ENCODE measurements around the gene FAM53A. TPM values are rescaled to one million over a fixed set of nuclear protein-coding genes. Genes with fewer than 3 reads are reported as not detected.

The FAM53A gene
- total RNA-seq, 4 donors from 2014 or later = 1.3 to 3.2 TPM; not detected in 2

GRCh38 chr4:1654216-1654955 is 29.7 kb downstream of the FAM53A start:
- no peak overlapping the region for H3K4me3 ChIP-seq
- intact Hi-C loops (cut with DNase I; ENCODE audit: low total_unique reads) = no loop called here
- H3K27ac ChIP-seq = no peak overlapping the region
- no peaks in the 10 kb centered on the region for H3K27me3 ChIP-seq
- no peaks in the 10 kb centered on the region for H3K4me1 ChIP-seq
- H3K9me3 ChIP-seq = no peaks in the 10 kb centered on the region
- TF ChIP-seq, protein P1, sequence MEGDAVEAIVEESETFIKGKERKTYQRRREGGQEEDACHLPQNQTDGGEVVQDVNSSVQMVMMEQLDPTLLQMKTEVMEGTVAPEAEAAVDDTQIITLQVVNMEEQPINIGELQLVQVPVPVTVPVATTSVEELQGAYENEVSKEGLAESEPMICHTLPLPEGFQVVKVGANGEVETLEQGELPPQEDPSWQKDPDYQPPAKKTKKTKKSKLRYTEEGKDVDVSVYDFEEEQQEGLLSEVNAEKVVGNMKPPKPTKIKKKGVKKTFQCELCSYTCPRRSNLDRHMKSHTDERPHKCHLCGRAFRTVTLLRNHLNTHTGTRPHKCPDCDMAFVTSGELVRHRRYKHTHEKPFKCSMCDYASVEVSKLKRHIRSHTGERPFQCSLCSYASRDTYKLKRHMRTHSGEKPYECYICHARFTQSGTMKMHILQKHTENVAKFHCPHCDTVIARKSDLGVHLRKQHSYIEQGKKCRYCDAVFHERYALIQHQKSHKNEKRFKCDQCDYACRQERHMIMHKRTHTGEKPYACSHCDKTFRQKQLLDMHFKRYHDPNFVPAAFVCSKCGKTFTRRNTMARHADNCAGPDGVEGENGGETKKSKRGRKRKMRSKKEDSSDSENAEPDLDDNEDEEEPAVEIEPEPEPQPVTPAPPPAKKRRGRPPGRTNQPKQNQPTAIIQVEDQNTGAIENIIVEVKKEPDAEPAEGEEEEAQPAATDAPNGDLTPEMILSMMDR (IDR thresholded peaks at IDR 0.05) = no peak
- TF ChIP-seq POLR2A (IDR thresholded peaks at IDR 0.05) = no peak
- no peaks in the 10 kb centered on the region for H3K36me3 ChIP-seq
- no peak for DNase-seq

DNA sequence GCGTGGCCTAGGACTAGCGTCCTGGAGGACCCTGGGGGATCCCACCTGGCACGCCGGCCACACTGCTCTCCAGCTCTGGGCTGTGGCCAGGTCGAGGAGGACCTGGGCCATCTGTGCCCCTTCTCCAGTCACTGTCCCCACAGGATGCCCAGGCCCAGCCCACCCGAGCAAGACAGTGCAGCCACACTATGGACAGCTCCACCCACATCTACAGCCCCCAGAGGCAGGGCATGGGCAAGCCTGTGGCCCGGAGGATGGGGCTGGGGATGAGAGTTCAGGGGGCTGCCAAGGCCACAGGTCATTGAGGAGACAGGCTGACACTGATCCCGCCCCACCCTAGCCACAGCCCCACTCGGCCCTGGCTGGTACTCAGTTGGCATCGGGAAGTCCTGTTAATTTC is 30.3 kb downstream of the FAM53A start:
- intact Hi-C loops (cut with DNase I; ENCODE audit: low total_unique reads) = no loop called here
- Histone ChIP-seq H3K9me3 (no peaks in the 10 kb centered on the region), H3K27ac (no peak overlapping the region), H3K4me1 (no peaks in the 10 kb centered on the region), H3K4me3 (no peak overlapping the region), H3K36me3 (no peaks in the 10 kb centered on the region), H3K27me3 (no peaks in the 10 kb centered on the region)
- no peak for TF ChIP-seq POLR2A (IDR thresholded peaks at IDR 0.05)
- TF ChIP-seq, protein P1 (IDR thresholded peaks at IDR 0.05) = no peak
- DNase-seq = no peak

DNA sequence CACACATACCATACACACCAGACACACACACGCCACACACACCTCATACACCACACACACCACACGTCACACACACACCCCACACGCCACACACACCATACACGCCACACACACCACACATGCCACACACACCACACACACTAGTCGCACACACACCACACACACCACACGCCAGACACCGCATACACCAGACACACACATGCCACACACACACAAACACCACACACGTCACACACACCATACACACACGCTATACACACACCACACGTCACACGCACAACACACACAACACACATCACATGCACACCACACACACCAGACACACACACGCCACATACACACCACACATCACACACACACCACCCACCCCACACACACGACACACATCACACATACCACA is 32.0 kb downstream of the FAM53A start:
- Histone ChIP-seq H3K4me3 (no peak overlapping the region), H3K27ac (no peak overlapping the region), H3K27me3 (no peaks in the 10 kb centered on the region), H3K9me3 (no peaks in the 10 kb centered on the region), H3K36me3 (no peaks in the 10 kb centered on the region), H3K4me1 (no peaks in the 10 kb centered on the region)
- no peak for DNase-seq
- intact Hi-C loops (cut with DNase I; ENCODE audit: low total_unique reads) = no loop called here
- no peak for TF ChIP-seq POLR2A (IDR thresholded peaks at IDR 0.05)
- TF ChIP-seq, protein P1 (IDR thresholded peaks at IDR 0.05) = no peak

DNA sequence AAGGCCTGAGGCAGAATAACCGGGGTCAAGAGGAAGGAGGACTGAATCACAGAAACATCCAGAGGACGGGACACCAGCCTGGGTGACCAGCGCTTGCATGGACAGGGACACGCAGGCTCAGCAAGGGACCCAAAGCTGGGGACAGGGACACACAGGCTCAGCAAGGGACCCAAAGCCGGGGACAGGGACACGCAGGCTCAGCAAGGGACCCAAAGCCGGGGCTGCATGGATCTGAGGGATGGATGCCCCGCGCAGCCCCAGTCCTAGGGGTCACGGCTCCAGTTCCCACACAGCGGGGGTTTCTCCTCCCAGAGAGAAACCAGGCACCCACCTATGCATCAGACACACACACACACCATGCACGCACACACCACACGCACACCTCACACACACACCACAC is 32.5 kb downstream of the FAM53A start:
- no peak for DNase-seq
- Histone ChIP-seq H3K27me3 (no peaks in the 10 kb centered on the region), H3K4me3 (no peak overlapping the region), H3K9me3 (no peaks in the 10 kb centered on the region), H3K27ac (no peak overlapping the region), H3K4me1 (no peaks in the 10 kb centered on the region), H3K36me3 (no peaks in the 10 kb centered on the region)
- intact Hi-C loops (cut with DNase I; ENCODE audit: low total_unique reads) = no loop called here
- TF ChIP-seq POLR2A (IDR thresholded peaks at IDR 0.05) = no peak
- TF ChIP-seq, protein P1 (IDR thresholded peaks at IDR 0.05) = no peak

DNA sequence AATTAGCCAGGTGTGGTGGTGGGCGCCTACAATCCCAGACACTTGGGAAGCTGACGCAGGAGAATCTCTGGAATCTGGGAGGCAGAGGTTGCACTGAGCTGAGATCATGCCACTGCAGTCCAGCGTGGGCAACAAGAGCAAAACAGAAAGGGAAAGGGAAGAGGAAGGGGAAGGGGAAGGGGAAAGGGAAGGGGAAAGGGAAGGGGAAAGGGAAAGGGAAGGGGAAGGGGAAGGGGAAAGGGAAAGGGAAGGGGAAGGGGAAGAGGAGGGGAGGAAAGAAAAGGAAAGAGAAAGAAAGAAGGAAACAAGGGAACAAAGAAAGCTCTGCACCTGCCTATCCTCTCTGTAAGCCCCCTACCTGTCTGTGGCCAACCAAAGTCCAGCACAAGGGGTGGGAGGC is 35.2 kb downstream of the FAM53A start:
- Histone ChIP-seq H3K4me3 (no peak overlapping the region), H3K27ac (no peak overlapping the region), H3K27me3 (no peaks in the 10 kb centered on the region), H3K36me3 (no peaks in the 10 kb centered on the region), H3K4me1 (peaks cover 0 to 5% of the 10 kb centered on the region in 2 donors), H3K9me3 (no peaks in the 10 kb centered on the region)
- TF ChIP-seq, protein P1 (IDR thresholded peaks at IDR 0.05) = no peak
- no peak for TF ChIP-seq POLR2A (IDR thresholded peaks at IDR 0.05)
- intact Hi-C loops (cut with DNase I; ENCODE audit: low total_unique reads) = no loop called here
- no peak for DNase-seq
